Endothelial cell of umbilical vein (primary cell): Measurements from ENCODE around the gene FEN1.

Source experiments
- EZH2 ChIP-seq: IDR thresholded peaks from 2 replicates; pipeline ENCODE4 v1.6.1; 2012; ENCODE audit warnings: borderline replicate concordance, low read depth, mild to moderate bottlenecking, moderate library complexity, low read length, inconsistent platforms; ENCODE audit not compliant: severe bottlenecking
- FOS ChIP-seq: IDR thresholded peaks from 2 replicates; pipeline ENCODE4 v1.6.1; 2011; ENCODE audit warnings: mild to moderate bottlenecking, low read length, moderate library complexity, borderline replicate concordance; ENCODE audit not compliant: insufficient read depth
- JUN ChIP-seq: IDR thresholded peaks from 2 replicates; pipeline ENCODE4 v1.6.1; 2011; ENCODE audit warnings: borderline replicate concordance, low read depth; ENCODE audit not compliant: insufficient read length, insufficient read depth
- POLR2A ChIP-seq: IDR thresholded peaks from 2 replicates; pipeline ENCODE4 v1.6.1; 2012; ENCODE audit warnings: low read depth, mild to moderate bottlenecking, control low read depth, low read length
- POLR2AphosphoS5 ChIP-seq: IDR thresholded peaks from 2 replicates; pipeline ENCODE4 v1.6.1; 2012; ENCODE audit warnings: low read depth, mild to moderate bottlenecking, control low read depth, low read length, moderate library complexity; ENCODE audit not compliant: insufficient read depth
- TF ChIP-seq, protein P1 (sequence below), 2 donors: IDR thresholded peaks; 1 replicate in 1 of 2; 2 replicates in 1 of 2; pipeline ENCODE4 v1.5.1; 2011; ENCODE audit warnings: low read length in 2 of 2, mild to moderate bottlenecking in 2 of 2, moderate library complexity in 2 of 2, control low read depth in 1 of 2, inconsistent platforms in 1 of 2, low read depth in 1 of 2; ENCODE audit not compliant: insufficient read depth in 1 of 2; ENCODE audit errors: extremely low read depth in 1 of 2
- TF ChIP-seq, protein P2 (sequence below): IDR thresholded peaks from 2 replicates; pipeline ENCODE4 v1.6.1; 2011; ENCODE audit not compliant: insufficient read depth, insufficient read length

DNA sequence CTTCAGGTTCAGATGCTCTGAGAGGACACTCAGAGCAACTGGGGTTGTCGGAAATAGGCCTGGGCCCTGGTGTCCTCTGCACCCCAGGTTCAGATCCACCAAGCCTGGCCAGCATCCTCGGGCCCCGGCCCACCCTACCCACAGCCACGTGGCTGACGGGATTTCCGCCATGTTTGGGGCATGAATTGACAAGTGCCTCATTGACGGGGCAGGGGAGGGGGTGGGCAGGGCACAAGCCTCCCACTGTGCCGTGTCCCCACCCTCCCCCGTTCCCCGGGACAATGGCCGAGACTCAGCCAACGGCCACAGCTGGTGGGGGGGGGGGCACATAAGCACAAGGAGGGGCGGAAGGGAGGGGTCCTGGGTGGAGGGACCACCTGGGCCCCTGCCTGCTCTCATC, 31.8 kb upstream of the FEN1 start:
- TF ChIP-seq, protein P1, sequence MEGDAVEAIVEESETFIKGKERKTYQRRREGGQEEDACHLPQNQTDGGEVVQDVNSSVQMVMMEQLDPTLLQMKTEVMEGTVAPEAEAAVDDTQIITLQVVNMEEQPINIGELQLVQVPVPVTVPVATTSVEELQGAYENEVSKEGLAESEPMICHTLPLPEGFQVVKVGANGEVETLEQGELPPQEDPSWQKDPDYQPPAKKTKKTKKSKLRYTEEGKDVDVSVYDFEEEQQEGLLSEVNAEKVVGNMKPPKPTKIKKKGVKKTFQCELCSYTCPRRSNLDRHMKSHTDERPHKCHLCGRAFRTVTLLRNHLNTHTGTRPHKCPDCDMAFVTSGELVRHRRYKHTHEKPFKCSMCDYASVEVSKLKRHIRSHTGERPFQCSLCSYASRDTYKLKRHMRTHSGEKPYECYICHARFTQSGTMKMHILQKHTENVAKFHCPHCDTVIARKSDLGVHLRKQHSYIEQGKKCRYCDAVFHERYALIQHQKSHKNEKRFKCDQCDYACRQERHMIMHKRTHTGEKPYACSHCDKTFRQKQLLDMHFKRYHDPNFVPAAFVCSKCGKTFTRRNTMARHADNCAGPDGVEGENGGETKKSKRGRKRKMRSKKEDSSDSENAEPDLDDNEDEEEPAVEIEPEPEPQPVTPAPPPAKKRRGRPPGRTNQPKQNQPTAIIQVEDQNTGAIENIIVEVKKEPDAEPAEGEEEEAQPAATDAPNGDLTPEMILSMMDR (IDR thresholded peaks at IDR 0.05; ENCODE audit: extremely low read depth in 1 of 2, insufficient read depth in 1 of 2, low read depth in 1 of 2, low read length in 2 of 2) = no peak
- no peak for TF ChIP-seq POLR2AphosphoS5
- no peak for TF ChIP-seq EZH2
- no peak for TF ChIP-seq FOS
- TF ChIP-seq POLR2A = no peak
- TF ChIP-seq JUN = no peak
- TF ChIP-seq, protein P2, sequence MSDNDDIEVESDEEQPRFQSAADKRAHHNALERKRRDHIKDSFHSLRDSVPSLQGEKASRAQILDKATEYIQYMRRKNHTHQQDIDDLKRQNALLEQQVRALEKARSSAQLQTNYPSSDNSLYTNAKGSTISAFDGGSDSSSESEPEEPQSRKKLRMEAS = no peak
